GM12864 (cell line): Measurements from ENCODE around the gene PARVG.

Experiments used
- DNase-seq: peaks from one replicate; pipeline ENCODE4 v3.0.0-alpha.2; 2011; ENCODE audit warnings: low read depth
- H3K4me3 ChIP-seq: 2 replicates; pipeline ENCODE4 v1.5.1; 2011; ENCODE audit warnings: mild to moderate bottlenecking, low read depth, low read length, control low read depth
- TF ChIP-seq, protein P1 (sequence below): IDR thresholded peaks from 2 replicates; pipeline ENCODE4 v1.5.1; 2011; ENCODE audit warnings: low read depth, mild to moderate bottlenecking, moderate library complexity, low read length, control low read depth, inconsistent platforms; ENCODE audit errors: missing control alignments

Gene PARVG

DNA sequence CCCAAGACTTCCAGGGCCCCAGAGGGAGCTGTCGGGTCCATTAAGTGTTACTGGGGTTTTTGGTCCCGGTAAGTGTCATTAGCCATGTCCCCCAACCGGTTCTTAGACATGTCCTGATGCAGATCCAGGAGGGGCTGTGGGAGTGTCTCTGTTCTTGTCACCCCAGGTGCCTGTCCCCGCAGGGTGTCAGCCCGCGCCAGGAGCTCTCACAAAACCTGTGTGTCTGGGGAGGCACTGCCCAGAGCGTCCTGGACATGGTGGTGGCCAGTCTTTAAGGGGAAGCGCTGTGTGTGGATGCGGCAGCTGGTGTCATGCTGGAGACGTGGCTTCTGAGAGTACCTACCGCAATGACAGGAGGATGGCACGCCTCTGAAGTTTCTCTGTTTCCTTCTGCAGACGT is 12.5 kb upstream of the PARVG start:
- DNase-seq: no peak
- H3K4me3 ChIP-seq: no peak overlapping the region
- TF ChIP-seq, protein P1, sequence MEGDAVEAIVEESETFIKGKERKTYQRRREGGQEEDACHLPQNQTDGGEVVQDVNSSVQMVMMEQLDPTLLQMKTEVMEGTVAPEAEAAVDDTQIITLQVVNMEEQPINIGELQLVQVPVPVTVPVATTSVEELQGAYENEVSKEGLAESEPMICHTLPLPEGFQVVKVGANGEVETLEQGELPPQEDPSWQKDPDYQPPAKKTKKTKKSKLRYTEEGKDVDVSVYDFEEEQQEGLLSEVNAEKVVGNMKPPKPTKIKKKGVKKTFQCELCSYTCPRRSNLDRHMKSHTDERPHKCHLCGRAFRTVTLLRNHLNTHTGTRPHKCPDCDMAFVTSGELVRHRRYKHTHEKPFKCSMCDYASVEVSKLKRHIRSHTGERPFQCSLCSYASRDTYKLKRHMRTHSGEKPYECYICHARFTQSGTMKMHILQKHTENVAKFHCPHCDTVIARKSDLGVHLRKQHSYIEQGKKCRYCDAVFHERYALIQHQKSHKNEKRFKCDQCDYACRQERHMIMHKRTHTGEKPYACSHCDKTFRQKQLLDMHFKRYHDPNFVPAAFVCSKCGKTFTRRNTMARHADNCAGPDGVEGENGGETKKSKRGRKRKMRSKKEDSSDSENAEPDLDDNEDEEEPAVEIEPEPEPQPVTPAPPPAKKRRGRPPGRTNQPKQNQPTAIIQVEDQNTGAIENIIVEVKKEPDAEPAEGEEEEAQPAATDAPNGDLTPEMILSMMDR: no peak

DNA sequence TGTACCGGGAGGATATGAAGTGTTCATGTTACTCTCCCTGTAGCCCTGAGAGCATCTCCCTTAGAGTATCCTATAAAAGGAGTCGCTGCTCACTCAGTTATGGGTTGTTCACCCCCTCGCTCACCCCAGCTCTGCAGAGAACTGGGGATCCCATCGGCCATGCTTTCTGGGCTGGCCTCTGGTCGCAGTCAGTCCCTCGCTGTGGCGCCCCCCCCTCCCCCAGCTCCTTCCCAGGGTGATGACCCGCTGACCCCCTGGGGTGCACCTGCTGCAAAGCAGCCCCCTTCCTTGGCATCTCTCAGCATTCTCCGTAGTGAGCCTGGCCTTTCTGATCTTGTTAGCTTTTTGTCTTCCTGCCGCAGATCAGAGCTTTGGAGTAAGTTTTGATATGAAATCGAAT is 10.3 kb upstream of the PARVG start:
- no peak for DNase-seq
- H3K4me3 ChIP-seq: no peak overlapping the region
- TF ChIP-seq, protein P1: no peak

DNA sequence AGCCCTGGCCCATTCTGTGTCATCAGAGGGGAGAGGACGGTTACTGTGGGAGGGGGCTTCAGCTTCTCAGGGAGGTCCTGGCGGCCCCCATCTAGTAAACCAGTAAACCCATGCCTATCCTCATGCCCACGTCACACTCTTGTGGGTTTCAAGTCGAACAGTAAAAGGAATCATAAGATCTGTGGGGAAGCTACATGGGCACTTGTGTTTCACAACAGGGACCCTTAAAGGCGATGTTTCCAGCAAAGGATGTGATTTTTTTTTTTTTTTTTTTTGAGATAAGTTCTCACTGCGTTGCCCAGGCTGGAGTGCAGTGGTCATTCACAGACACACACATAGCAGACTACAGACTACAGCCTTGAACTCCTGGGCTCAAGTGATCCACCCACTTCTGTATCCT is 9.2 kb upstream of the PARVG start:
- H3K4me3 ChIP-seq: no peak overlapping the region
- TF ChIP-seq, protein P1: no peak
- no peak for DNase-seq

DNA sequence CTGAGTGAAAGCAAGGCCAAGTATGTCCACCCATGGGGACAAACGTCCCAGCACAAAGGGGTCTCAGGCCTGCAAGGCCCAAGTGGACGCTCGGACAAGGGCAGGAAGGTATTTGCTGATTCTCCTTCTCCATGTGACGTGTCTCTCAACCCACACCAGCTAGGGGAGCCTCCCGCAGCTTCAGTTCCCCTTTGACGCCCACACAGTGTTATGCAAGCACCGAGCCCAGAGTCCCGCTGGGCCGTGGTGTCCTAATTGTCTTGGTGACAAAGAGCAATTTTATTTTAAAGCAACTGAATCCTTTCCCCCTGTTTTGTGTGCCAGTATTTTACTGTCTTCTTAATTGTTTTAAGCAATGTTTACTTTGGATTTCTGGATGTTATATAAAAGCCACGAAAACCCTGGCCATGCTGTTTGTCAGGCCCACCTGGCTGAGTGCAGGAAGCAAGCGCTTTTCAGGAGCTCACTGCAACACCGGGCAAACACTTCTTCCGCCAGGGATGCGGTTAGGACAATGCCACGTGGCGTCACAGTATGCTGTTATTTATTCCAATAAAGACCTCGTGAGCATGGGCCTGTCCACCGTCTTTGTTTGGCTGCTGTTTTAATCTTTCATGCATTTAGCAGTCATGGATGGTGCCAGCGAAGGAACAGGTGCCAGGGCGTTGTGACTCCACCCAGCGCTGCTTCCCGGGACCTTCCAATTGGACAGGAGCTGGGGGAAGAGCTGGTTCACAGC is 8.2 kb upstream of the PARVG start:
- TF ChIP-seq, protein P1: no peak
- no peak overlapping the region for H3K4me3 ChIP-seq
- DNase-seq: no peak

DNA sequence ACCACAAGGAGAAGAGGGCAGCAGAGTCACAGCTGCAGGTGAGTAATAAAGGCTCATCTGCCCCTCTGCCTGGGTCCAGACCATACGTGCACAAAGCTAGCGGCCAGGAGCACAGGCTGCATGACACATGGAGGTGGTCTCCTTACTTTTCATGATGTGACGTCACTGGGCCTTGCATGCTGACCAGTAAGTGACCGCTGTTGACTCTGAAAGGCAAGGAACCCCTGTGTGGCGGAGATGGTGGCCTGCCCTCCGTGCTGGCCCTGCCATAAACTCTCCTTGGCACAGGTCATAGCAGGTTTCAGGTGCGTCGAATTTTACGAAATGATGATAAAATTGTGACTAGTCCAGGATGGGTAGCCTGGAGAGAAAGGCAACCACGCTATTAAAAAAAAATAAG is 7.6 kb upstream of the PARVG start:
- no peak overlapping the region for H3K4me3 ChIP-seq
- TF ChIP-seq, protein P1: no peak
- DNase-seq: no peak

DNA sequence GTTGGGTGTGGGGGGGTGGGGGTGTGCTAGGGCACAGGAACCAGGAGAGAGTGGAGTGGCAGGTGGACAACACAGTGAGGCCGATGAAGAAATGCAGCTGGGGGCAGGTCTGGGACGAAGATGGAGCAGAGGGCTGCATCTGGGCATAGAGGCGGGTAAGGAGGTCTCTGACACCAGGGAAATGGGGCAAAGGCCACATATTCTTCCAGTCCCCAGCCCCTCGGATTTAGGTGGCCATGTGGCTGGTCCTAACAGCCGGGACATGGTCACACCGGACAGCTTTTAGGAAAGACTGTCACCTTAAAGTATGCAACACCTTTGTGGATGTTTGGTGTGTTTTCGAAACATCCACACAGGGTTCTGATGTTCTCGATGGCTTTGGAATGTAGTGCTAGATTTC is 5.0 kb upstream of the PARVG start:
- TF ChIP-seq, protein P1: no peak
- no peak overlapping the region for H3K4me3 ChIP-seq
- DNase-seq: no peak
